ENCODE results near the gene HSD17B2.
A peak's percentile ranks its signal among the peaks of the same experiment; 100 is the strongest.

Gene HSD17B2

GRCh38 chr16:82061861-82062525 lies 26.9 kb downstream of the HSD17B2 start:
- peak; percentile 70 for DNase-seq (ENCODE audit: low read depth)
- H3K4me3 ChIP-seq (ENCODE audit: low read length), result no peak overlapping the region
- peak; percentile 47 for TF ChIP-seq CTCF (IDR thresholded peaks at IDR 0.05; ENCODE audit: insufficient read depth, low read depth, low read length, missing control alignments)

- DNase-seq (ENCODE audit: low read depth), result peak; percentile 88
Measured at GRCh38 chr16:82062645-82063058, 27.6 kb downstream of the HSD17B2 start.

DNA sequence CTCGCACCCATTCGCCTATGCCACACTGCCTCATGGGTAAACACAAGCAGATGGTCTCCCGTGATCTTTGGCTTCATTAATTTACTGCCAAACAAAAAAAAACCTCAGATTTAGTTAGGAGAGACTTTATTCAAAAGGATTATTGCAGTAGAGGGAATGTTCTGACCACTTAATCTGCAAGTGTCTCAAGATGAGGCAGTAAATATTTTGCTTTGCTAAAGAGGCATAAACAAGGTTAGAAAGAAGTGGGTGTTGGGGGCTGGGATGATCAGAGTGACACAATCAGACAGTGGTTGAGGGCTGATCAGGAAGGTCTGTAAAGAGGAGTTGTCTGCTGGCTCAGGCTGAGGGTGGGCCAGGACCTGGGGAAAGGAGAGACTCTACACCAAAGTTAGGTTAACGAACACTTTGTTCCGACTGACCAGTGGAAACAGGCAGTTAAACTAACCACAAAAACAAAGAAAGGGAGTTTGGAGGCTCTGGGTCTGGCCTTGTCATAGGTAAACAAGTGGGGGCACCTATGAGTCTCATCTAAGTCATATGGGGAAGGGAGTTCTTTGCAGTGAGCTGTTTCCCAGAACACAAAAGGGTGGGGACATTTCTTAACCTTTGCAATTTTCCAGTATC lies 28.5 kb downstream of the HSD17B2 start:
- peak; percentile 78 for DNase-seq (ENCODE audit: low read depth)
- TF ChIP-seq CTCF (IDR thresholded peaks at IDR 0.05; ENCODE audit: insufficient read depth, low read depth, low read length, missing control alignments), result no peak
- no peak overlapping the region for H3K4me3 ChIP-seq (ENCODE audit: low read length)

More at GRCh38 chr16:82062645-82063058, 27.6 kb downstream of the HSD17B2 start:
- H3K4me3 ChIP-seq (ENCODE audit: low read length), result no peak overlapping the region
- TF ChIP-seq CTCF (IDR thresholded peaks at IDR 0.05; ENCODE audit: insufficient read depth, low read depth, low read length, missing control alignments), result no peak

- no peak for TF ChIP-seq CTCF (IDR thresholded peaks at IDR 0.05; ENCODE audit: insufficient read depth, low read depth, low read length, missing control alignments)
- no peak overlapping the region for H3K4me3 ChIP-seq (ENCODE audit: low read length)
- no peak for DNase-seq (ENCODE audit: low read depth)
Measured at GRCh38 chr16:82067042-82067803, 32.2 kb downstream of the HSD17B2 start.

GRCh38 chr16:82067804-82068325 lies 32.8 kb downstream of the HSD17B2 start:
- no peak for TF ChIP-seq CTCF (IDR thresholded peaks at IDR 0.05; ENCODE audit: insufficient read depth, low read depth, low read length, missing control alignments)
- no peak for DNase-seq (ENCODE audit: low read depth)
- H3K4me3 ChIP-seq (ENCODE audit: low read length), result no peak overlapping the region

DNA sequence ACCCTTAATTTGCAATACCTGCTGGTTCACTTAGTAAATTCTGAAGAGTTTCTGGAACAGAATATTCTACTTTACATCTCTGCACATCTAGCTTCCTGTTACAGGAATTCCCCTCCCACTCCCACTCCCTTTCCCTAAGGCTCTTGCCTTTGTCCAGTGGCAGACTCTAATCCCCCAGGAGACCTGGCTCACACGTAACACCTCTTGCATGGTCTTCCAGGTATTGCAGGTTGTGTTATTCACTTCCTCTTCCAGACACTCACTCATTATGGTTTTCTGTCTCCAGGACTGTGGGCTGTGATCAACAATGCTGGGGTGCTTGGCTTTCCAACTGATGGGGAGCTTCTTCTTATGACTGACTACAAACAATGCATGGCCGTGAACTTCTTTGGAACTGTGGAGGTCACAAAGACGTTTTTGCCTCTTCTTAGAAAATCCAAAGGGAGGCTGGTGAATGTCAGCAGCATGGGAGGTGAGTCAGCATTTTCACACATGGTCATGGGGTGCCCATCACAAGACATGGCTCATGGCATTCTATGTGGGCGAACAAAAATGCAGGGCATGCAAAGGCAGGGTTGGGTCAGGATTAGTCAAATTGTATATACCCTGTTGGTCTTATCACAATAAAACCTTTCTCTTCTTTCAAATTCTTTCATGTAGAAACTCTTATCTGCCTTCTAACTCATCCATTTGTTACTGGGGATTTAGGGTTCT lies 35.8 kb downstream of the HSD17B2 start:
- peak; percentile 98 for DNase-seq (ENCODE audit: low read depth)
- TF ChIP-seq CTCF (IDR thresholded peaks at IDR 0.05; ENCODE audit: insufficient read depth, low read depth, low read length, missing control alignments), result no peak
- no peak overlapping the region for H3K4me3 ChIP-seq (ENCODE audit: low read length)

Measured in epithelial cell of esophagus (primary cell).